GM12875 (cell line): Measurements from ENCODE around the gene PTPRG.

Experiments used
- H3K4me3 ChIP-seq: one replicate; pipeline ENCODE4 v1.5.1; 2011; ENCODE audit warnings: low read depth, low read length, control low read depth
- TF ChIP-seq, protein P1 (sequence below): IDR thresholded peaks from 2 replicates; pipeline ENCODE4 v1.5.1; 2011; ENCODE audit warnings: low read depth, mild to moderate bottlenecking, control low read depth, inconsistent platforms, low read length, moderate library complexity, borderline replicate concordance; ENCODE audit not compliant: insufficient read depth

Gene PTPRG

DNA sequence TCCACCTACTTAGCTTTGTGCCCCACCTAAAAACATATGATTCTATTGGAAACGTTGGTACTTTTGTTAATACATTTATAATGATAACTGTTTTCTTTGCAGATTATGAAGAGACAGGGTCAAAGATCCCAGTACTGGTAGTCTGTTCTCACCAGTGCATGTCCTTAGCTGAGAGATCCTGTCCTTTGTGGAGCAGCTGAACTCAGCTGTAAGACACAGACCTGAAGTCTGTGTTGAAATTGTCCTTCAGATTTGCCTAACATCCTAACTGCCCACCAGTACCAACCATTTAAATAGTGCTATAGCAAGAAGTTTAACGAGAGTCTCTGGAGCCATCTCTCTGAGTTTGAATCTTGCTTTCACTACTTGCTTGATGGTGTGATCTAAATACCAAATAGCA is 413.3 kb downstream of the PTPRG start:
- no peak overlapping the region for H3K4me3 ChIP-seq
- TF ChIP-seq, protein P1, sequence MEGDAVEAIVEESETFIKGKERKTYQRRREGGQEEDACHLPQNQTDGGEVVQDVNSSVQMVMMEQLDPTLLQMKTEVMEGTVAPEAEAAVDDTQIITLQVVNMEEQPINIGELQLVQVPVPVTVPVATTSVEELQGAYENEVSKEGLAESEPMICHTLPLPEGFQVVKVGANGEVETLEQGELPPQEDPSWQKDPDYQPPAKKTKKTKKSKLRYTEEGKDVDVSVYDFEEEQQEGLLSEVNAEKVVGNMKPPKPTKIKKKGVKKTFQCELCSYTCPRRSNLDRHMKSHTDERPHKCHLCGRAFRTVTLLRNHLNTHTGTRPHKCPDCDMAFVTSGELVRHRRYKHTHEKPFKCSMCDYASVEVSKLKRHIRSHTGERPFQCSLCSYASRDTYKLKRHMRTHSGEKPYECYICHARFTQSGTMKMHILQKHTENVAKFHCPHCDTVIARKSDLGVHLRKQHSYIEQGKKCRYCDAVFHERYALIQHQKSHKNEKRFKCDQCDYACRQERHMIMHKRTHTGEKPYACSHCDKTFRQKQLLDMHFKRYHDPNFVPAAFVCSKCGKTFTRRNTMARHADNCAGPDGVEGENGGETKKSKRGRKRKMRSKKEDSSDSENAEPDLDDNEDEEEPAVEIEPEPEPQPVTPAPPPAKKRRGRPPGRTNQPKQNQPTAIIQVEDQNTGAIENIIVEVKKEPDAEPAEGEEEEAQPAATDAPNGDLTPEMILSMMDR: no peak

DNA sequence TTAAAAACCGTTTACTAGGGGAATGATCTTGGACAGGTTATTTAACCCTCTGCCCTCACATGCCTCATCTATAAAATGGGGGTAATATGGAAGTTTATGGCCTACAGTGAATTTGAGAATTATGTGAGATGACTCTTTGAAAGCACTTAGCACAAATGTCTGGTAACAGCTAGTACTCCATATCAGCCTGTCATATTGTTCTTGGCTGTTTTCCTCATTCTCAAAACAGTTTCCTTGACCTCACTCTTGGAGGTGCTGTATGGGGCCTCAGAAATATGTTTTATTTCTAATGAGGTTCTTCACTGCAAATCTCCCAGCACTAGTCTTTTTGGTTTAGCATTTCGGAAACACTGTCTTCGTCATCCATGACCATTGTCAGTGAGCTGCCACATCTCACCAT is 413.8 kb downstream of the PTPRG start:
- no peak overlapping the region for H3K4me3 ChIP-seq
- TF ChIP-seq, protein P1: no peak

DNA sequence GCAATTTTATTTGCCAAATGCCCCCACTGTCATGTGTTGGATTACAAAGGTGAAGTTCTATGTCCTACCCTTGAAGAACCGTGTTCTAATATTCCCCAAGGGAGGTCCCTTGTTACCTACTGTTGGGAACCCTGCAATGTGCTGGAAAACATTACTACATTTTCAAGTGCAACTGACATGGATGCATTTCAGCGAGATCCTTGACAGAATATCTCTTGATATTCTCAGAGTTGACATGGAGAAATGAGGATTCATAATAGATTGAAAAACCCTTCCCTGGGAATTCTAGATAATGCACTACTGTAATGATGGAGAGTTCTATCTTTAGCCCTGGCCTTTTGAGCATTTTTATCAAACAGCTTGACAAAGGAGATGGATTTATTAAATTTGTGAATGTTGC is 414.6 kb downstream of the PTPRG start:
- H3K4me3 ChIP-seq: no peak overlapping the region
- TF ChIP-seq, protein P1: no peak

DNA sequence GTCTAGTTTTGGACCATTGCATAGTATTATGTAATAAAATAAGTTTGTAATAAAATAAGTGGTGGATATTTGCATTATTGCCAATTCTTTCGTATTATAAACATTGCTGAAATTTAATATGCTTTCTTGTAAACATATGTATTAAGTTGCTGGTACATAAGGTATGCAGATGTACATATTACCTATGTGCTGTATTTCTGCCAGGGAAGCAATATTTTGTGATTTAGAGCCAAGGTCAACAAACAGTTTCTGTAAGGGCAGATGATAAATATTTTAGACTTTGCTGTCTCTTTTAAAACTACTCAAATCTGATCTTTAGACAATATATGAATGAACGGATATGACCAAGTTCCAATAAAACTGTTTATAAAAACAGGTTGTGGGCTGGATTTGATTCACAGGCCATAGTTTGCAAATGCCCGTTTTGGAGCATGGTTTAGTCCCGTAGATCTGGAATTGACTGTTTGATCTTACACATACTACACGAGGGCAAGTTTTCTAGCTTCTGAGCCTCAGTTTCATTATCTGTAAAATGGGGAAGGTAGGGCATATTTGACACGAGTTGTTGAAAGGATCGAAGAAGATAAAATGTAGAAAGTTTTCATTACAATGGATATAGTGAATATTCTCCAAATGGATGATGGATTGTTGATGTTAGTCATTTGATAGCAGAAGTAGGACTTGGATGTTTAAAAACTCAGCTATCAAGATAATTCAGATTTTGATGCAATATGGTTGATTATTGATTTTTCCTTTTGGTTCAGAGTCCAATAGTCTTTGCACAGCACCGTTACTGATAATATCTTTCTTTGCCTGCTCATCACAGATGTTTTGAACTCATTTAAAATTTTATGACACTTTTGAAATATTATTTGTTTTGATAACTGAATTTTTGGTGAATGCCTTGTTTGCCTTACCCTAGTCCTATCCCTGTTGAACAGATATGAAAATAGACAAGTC is 417.4 kb downstream of the PTPRG start:
- TF ChIP-seq, protein P1: no peak
- H3K4me3 ChIP-seq: no peak overlapping the region

DNA sequence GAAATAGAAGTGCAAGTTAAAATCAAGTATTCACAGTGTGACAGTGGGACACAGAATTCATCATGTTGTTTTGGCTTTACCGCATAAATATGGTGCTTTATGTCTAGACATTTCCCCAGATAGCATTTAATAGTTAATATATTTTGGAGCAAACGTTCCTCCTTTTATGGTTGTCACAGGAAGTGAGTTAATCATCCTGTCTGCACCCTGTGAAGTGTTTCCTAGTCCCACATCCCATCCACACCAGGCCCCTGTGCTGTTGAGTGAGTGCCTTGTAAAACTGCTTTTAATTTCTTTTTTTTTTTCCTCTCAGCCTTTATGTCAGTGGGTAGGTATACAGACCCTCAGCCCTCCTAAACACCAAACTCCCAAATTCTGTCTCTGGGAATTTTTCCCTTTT is 418.3 kb downstream of the PTPRG start:
- no peak overlapping the region for H3K4me3 ChIP-seq
- TF ChIP-seq, protein P1: no peak

DNA sequence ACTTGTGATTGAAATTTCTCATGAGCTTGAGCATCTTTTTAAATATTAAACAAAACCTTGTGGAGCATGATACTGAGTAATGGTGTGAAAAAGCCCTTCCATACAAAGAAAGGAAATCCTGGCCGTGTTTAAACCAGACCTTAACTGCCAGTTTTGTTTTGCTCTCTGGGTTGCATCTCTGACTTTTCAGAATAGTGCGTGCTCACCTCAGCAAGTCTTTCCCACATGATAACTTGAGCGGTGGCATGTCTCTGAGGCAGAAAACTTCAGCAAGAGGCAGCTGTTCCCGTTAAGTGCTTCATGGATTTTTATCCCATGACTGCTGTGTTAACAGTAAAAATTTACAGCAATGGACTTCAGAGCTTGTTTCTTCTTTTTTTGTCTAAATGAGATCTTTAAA is 418.7 kb downstream of the PTPRG start:
- no peak overlapping the region for H3K4me3 ChIP-seq
- TF ChIP-seq, protein P1: no peak

DNA sequence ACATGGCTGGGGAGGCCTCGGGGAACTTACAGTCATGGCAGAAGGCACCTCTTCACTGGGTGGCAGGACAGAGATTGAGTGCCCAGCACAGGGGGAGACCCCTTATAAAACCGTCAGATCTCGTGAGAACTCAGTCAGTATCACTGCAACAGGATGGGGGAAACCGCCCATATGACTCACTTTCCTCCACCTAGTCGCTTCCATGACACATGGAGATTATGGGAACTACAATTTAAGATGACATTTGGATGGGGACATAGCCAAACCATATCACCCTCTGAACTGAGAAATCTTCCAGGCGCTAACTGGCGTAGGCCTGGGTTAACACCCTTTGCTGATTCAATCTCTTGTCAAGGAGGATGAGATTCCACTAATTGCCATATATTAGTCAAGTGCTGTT is 419.7 kb downstream of the PTPRG start:
- no peak overlapping the region for H3K4me3 ChIP-seq
- TF ChIP-seq, protein P1: no peak
